Endothelial cell (in vitro differentiated cells): ENCODE results near the gene CBLB. TPM values are rescaled to one million over a fixed set of nuclear protein-coding genes. Genes with fewer than 3 reads are reported as not detected.

Source experiments
- DNase-seq: peaks from one replicate; pipeline ENCODE4 v3.0.0; 2021; ENCODE audit warnings: low spot score
- H3K27ac Mint-ChIP-seq: one replicate; pipeline ENCODE4 v1.8.0; 2021; ENCODE audit warnings: mixed read lengths, inconsistent platforms; ENCODE audit not compliant: unreplicated experiment
- H3K27me3 Mint-ChIP-seq: one replicate; pipeline ENCODE4 v1.8.0; 2021; ENCODE audit warnings: mild to moderate bottlenecking, moderate library complexity, mixed read lengths, inconsistent platforms; ENCODE audit not compliant: unreplicated experiment
- H3K36me3 Mint-ChIP-seq: one replicate; pipeline ENCODE4 v1.8.0; 2021; ENCODE audit warnings: mild to moderate bottlenecking, low read depth, mixed read lengths, inconsistent platforms; ENCODE audit not compliant: unreplicated experiment
- H3K4me1 Mint-ChIP-seq: one replicate; pipeline ENCODE4 v1.8.0; 2021; ENCODE audit warnings: mild to moderate bottlenecking, mixed read lengths, inconsistent platforms; ENCODE audit not compliant: unreplicated experiment
- H3K4me3 Mint-ChIP-seq: one replicate; pipeline ENCODE4 v1.8.0; 2021; ENCODE audit warnings: mild to moderate bottlenecking, mixed read lengths, inconsistent platforms; ENCODE audit not compliant: unreplicated experiment
- H3K9me3 Mint-ChIP-seq: one replicate; pipeline ENCODE4 v1.8.0; 2021; ENCODE audit warnings: mixed read lengths, inconsistent platforms; ENCODE audit not compliant: unreplicated experiment
- CTCF ChIP-seq: fragments of 200-600 bp; sonication (generic); IDR thresholded peaks from one replicate; pipeline ENCODE4 v1.5.0; 2021; ENCODE audit warnings: antibody characterized with exemption; ENCODE audit not compliant: unreplicated experiment
- total RNA-seq: library from RNA; stranded (reverse); fragmentation: NEBNext Ultra II Directional; extraction: Animal tissue kit (Norgen Biotek cat#: 25700); gene quantifications from one replicate; pipeline ENCODE4 v1.2.1, GENCODE V29; 2021; ENCODE audit not compliant: unreplicated experiment

Gene CBLB
- total RNA-seq, 1 donor from 2014 or later, result 62.0 TPM

GRCh38 chr3:105790534-105790933 lies 78.3 kb downstream of the CBLB start:
- Mint-ChIP-seq H3K27ac (no peak overlapping the region), H3K9me3 (no peaks in the 10 kb centered on the region), H3K27me3 (peaks cover 1% of the 10 kb centered on the region), H3K4me1 (peaks cover 17% of the 10 kb centered on the region), H3K4me3 (no peak overlapping the region), H3K36me3 (no peaks in the 10 kb centered on the region)
- no peak for DNase-seq
- no peak for TF ChIP-seq CTCF

GRCh38 chr3:105788593-105788992 lies 80.2 kb downstream of the CBLB start:
- H3K36me3 Mint-ChIP-seq, result no peaks in the 10 kb centered on the region
- H3K9me3 Mint-ChIP-seq, result no peaks in the 10 kb centered on the region
- DNase-seq, result no peak
- no peak overlapping the region for H3K4me3 Mint-ChIP-seq
- H3K27ac Mint-ChIP-seq, result no peak overlapping the region
- TF ChIP-seq CTCF, result no peak
- H3K27me3 Mint-ChIP-seq, result no peaks in the 10 kb centered on the region
- H3K4me1 Mint-ChIP-seq, result peaks cover 20% of the 10 kb centered on the region

- H3K27me3 Mint-ChIP-seq, result no peaks in the 10 kb centered on the region
- no peak overlapping the region for H3K4me3 Mint-ChIP-seq
- no peak for TF ChIP-seq CTCF
- H3K27ac Mint-ChIP-seq, result no peak overlapping the region
- peaks cover 10% of the 10 kb centered on the region for H3K4me1 Mint-ChIP-seq
- H3K36me3 Mint-ChIP-seq, result no peaks in the 10 kb centered on the region
- no peak for DNase-seq
- H3K9me3 Mint-ChIP-seq, result no peaks in the 10 kb centered on the region
Observed at GRCh38 chr3:105787453-105787852, 81.4 kb downstream of the CBLB start.

- no peaks in the 10 kb centered on the region for H3K27me3 Mint-ChIP-seq
- H3K36me3 Mint-ChIP-seq, result no peaks in the 10 kb centered on the region
Observed at GRCh38 chr3:105786990-105787389, 81.8 kb downstream of the CBLB start.

GRCh38 chr3:105786241-105786640 lies 82.6 kb downstream of the CBLB start:
- H3K4me3 Mint-ChIP-seq, result no peak overlapping the region
- no peak for DNase-seq
- no peaks in the 10 kb centered on the region for H3K9me3 Mint-ChIP-seq
- H3K36me3 Mint-ChIP-seq, result no peaks in the 10 kb centered on the region
- H3K27me3 Mint-ChIP-seq, result no peaks in the 10 kb centered on the region
- TF ChIP-seq CTCF, result no peak
- no peak overlapping the region for H3K27ac Mint-ChIP-seq
- H3K4me1 Mint-ChIP-seq, result peaks cover 10% of the 10 kb centered on the region

More at GRCh38 chr3:105786990-105787389, 81.8 kb downstream of the CBLB start:
- DNase-seq, result no peak
- Mint-ChIP-seq H3K9me3 (no peaks in the 10 kb centered on the region), H3K4me1 (peaks cover 10% of the 10 kb centered on the region), H3K27ac (no peak overlapping the region), H3K4me3 (no peak overlapping the region)
- TF ChIP-seq CTCF, result no peak
